Panc1 (cell line): Measurements from ENCODE around the gene ERF.
"Not testable (repeated sequence)": the region's sequence is repeated elsewhere in the genome, so short reads cannot be mapped to it uniquely, and the experiment has no call there.

ENCODE experiments used
- CTCF ChIP-seq: fragments of 450-650 bp; IDR thresholded peaks from 2 replicates; pipeline ENCODE4 v1.5.1; 2017; ENCODE audit warnings: mild to moderate bottlenecking
- POLR2AphosphoS5 ChIP-seq: IDR thresholded peaks from 2 replicates; pipeline ENCODE4 v1.6.1; 2012; ENCODE audit warnings: mild to moderate bottlenecking, low read depth, low read length, moderate library complexity
- REST ChIP-seq, 2 experiments: IDR thresholded peaks; 2 replicates each; pipeline ENCODE4 v1.6.1; 2011 to 2012; ENCODE audit warnings: low read depth in 2 of 2, control low read depth in 1 of 2, low read length in 1 of 2, mild to moderate bottlenecking in 1 of 2, moderate library complexity in 1 of 2; ENCODE audit not compliant: insufficient read depth in 1 of 2
- SIN3A ChIP-seq: IDR thresholded peaks from 2 replicates; pipeline ENCODE4 v1.6.1; 2012; ENCODE audit warnings: low read depth, mild to moderate bottlenecking, low read length, moderate library complexity, borderline replicate concordance; ENCODE audit not compliant: insufficient read depth
- TCF7L2 ChIP-seq: IDR thresholded peaks from 2 replicates; pipeline ENCODE4 v1.6.1; 2011; ENCODE audit warnings: mild to moderate bottlenecking, low read depth, low read length, inconsistent platforms

GRCh38 chr19:42266105-42266504 lies 11.2 kb upstream of the ERF start:
- TF ChIP-seq TCF7L2; CTCF; POLR2AphosphoS5; SIN3A; REST (IDR thresholded peaks at IDR 0.05; ENCODE audit: insufficient read depth in 1 of 2, low read depth in 2 of 2, low read length in 1 of 2): not testable (repeated sequence)
